IMR-90 (cell line): ENCODE data around the gene SAMD9. TPM values are rescaled to one million over a fixed set of nuclear protein-coding genes. Genes with fewer than 3 reads are reported as not detected.

ENCODE experiments used
- ATAC-seq: fragments of 200-7000 bp; cut with Tn5 transposase; 2 replicates; pipeline ENCODE4 v1.9.1; 2020; ENCODE audit warnings: low read depth, mild to moderate bottlenecking, moderate library complexity
- BruUV-seq: library from RNA; stranded (reverse); fragments of 400-500 nt; replicated peaks from 2 replicates; lab custom pipeline; 2021; lab: Mats Ljungman, UMichigan
- CTCF ChIA-PET: fragments of 300-600 bp; formaldehyde crosslinking; extraction: SDS; loops from one replicate; lab custom pipeline; 2021; ENCODE audit warnings: antibody characterized with exemption; lab: Yijun Ruan, JAX
- POLR2A ChIA-PET: fragments of 300-600 bp; sonication (Branson Sonifier 250); formaldehyde crosslinking; loops from one replicate; lab custom pipeline; 2022; ENCODE audit warnings: antibody characterized with exemption; ENCODE audit not compliant: unreplicated experiment; lab: Charles Lee
- DNase-seq: peaks from one replicate; pipeline ENCODE4 v3.0.0; 2013
- H2AFZ ChIP-seq: replicated peaks from 2 replicates; pipeline ENCODE3; 2013; ENCODE audit warnings: low read length, mild to moderate bottlenecking; ENCODE audit not compliant: poor library complexity
- H2AK5ac ChIP-seq: 2 replicates; pipeline ENCODE4 v1.6.1; 2013; ENCODE audit warnings: low read depth, low read length, inconsistent platforms
- H2AK9ac ChIP-seq: replicated peaks from 2 replicates; pipeline ENCODE3; 2013; ENCODE audit warnings: mild to moderate bottlenecking, low read depth, low read length, moderate library complexity; ENCODE audit not compliant: poor library complexity
- H2BK120ac ChIP-seq: 2 replicates; pipeline ENCODE4 v1.6.1; 2013; ENCODE audit warnings: low read depth, low read length, inconsistent platforms
- H2BK15ac ChIP-seq: 3 replicates; pipeline ENCODE4 v1.6.1; 2013; ENCODE audit warnings: low read depth, low read length, inconsistent platforms
- H2BK20ac ChIP-seq: 2 replicates; pipeline ENCODE4 v1.6.1; 2013; ENCODE audit warnings: low read depth, mild to moderate bottlenecking, inconsistent platforms, low read length, moderate library complexity
- H2BK5ac ChIP-seq: 2 replicates; pipeline ENCODE4 v1.6.1; 2013; ENCODE audit warnings: mild to moderate bottlenecking, low read depth, low read length, inconsistent platforms; ENCODE audit not compliant: poor library complexity, severe bottlenecking
- H3K14ac ChIP-seq: replicated peaks from 2 replicates; pipeline ENCODE4 v1.6.1; 2013; ENCODE audit warnings: low read depth, low read length, inconsistent platforms
- H3K18ac ChIP-seq: 2 replicates; pipeline ENCODE4 v1.6.1; 2013; ENCODE audit warnings: low read depth, low read length, control low read depth
- H3K23ac ChIP-seq: 2 replicates; pipeline ENCODE4 v1.6.1; 2013; ENCODE audit warnings: low read depth, low read length, inconsistent platforms
- H3K27ac ChIP-seq: 2 replicates; pipeline ENCODE4 v1.5.1; 2013; ENCODE audit warnings: mild to moderate bottlenecking, control low read depth, low read length; ENCODE audit not compliant: insufficient read depth
- H3K27me3 ChIP-seq: 2 replicates; pipeline ENCODE4 v1.6.1; 2013; ENCODE audit warnings: low read length; ENCODE audit not compliant: control insufficient read depth, insufficient read depth
- H3K36me3 ChIP-seq: 2 replicates; pipeline ENCODE4 v1.6.1; 2013; ENCODE audit warnings: low read length, mixed read lengths; ENCODE audit not compliant: control insufficient read depth, insufficient read depth
- H3K4ac ChIP-seq: 2 replicates; pipeline ENCODE4 v1.6.1; 2013; ENCODE audit warnings: low read depth, low read length, inconsistent platforms
- H3K4me1 ChIP-seq: 2 replicates; pipeline ENCODE4 v1.6.1; 2013; ENCODE audit warnings: low read length, mixed read lengths; ENCODE audit not compliant: control insufficient read depth, insufficient read depth
- H3K4me2 ChIP-seq: 2 replicates; pipeline ENCODE4 v1.6.1; 2013; ENCODE audit warnings: low read depth, mild to moderate bottlenecking, control low read depth, low read length, moderate library complexity
- H3K4me3 ChIP-seq: 2 replicates; pipeline ENCODE4 v1.5.1; 2013; ENCODE audit warnings: low read depth, mild to moderate bottlenecking, control low read depth, low read length, moderate library complexity; ENCODE audit not compliant: insufficient read depth
- H3K56ac ChIP-seq: 2 replicates; pipeline ENCODE4 v1.6.1; 2013; ENCODE audit warnings: low read length, inconsistent platforms; ENCODE audit not compliant: insufficient read depth; ENCODE audit errors: extremely low read depth
- H3K79me1 ChIP-seq, 2 experiments: 2 replicates each; pipeline ENCODE4 v1.6.1; 2013; ENCODE audit warnings: low read length in 2 of 2, inconsistent platforms in 1 of 2, low read depth in 1 of 2
- H3K9ac ChIP-seq: 2 replicates; pipeline ENCODE4 v1.6.1; 2013; ENCODE audit warnings: low read depth, low read length, control low read depth
- H3K9me1 ChIP-seq: 2 replicates; pipeline ENCODE4 v1.6.1; 2013; ENCODE audit warnings: low read length, inconsistent platforms; ENCODE audit not compliant: insufficient read depth
- H3K9me3 ChIP-seq: 2 replicates; pipeline ENCODE4 v1.6.1; 2013; ENCODE audit warnings: low read length; ENCODE audit not compliant: control insufficient read depth, insufficient read depth
- H4K20me1 ChIP-seq: 2 replicates; pipeline ENCODE4 v1.6.1; 2013; ENCODE audit warnings: low read length, inconsistent platforms; ENCODE audit not compliant: insufficient read depth
- H4K5ac ChIP-seq: 2 replicates; pipeline ENCODE4 v1.6.1; 2013; ENCODE audit warnings: mild to moderate bottlenecking, low read depth, low read length, control low read depth
- H4K8ac ChIP-seq, 2 experiments: 2 replicates each; pipeline ENCODE4 v1.6.1; 2013; ENCODE audit warnings: low read depth in 2 of 2, low read length in 2 of 2, control low read depth in 1 of 2, inconsistent platforms in 1 of 2
- H4K91ac ChIP-seq: 2 replicates; pipeline ENCODE4 v1.6.1; 2013; ENCODE audit warnings: low read depth, low read length, inconsistent platforms; ENCODE audit not compliant: insufficient read depth
- BHLHE40 ChIP-seq: fragments of 150-350 bp; IDR thresholded peaks from 2 replicates; pipeline ENCODE4 v1.6.1; 2016; ENCODE audit warnings: mild to moderate bottlenecking, low read depth, low read length
- CEBPB ChIP-seq: IDR thresholded peaks from 2 replicates; pipeline ENCODE4 v1.6.1; 2012; ENCODE audit warnings: low read depth, low read length, improper control_type of control experiment
- CHD1 ChIP-seq: IDR thresholded peaks from 2 replicates; pipeline ENCODE4 v1.6.1; 2012; ENCODE audit warnings: low read depth, low read length, improper control_type of control experiment
- MXI1 ChIP-seq: IDR thresholded peaks from 2 replicates; pipeline ENCODE4 v1.6.1; 2012; ENCODE audit warnings: low read depth, mild to moderate bottlenecking, low read length, moderate library complexity, borderline replicate concordance
- NFE2L2 ChIP-seq: fragments of 150-350 bp; IDR thresholded peaks from 2 replicates; pipeline ENCODE4 v1.6.1; 2016; ENCODE audit warnings: low read depth, mild to moderate bottlenecking, low read length
- POLR2A ChIP-seq: IDR thresholded peaks from 2 replicates; pipeline ENCODE4 v1.6.1; 2012; ENCODE audit warnings: mild to moderate bottlenecking, low read depth, low read length
- RCOR1 ChIP-seq: IDR thresholded peaks from 2 replicates; pipeline ENCODE4 v1.6.1; 2012; ENCODE audit warnings: mild to moderate bottlenecking, low read length, improper control_type of control experiment; ENCODE audit not compliant: insufficient replicate concordance
- RFX5 ChIP-seq: IDR thresholded peaks from 2 replicates; pipeline ENCODE4 v1.8.0; 2012; ENCODE audit warnings: low read depth, mild to moderate bottlenecking, low read length, moderate library complexity
- SMC3 ChIP-seq: fragments of 150-350 bp; IDR thresholded peaks from 2 replicates; pipeline ENCODE4 v1.6.1; 2016; ENCODE audit warnings: low read depth, mild to moderate bottlenecking, antibody characterized with exemption, low read length, moderate library complexity
- WGBS, 2 experiments: methylation state at CpG; one replicate each; pipeline versions ENCODE4 v1.1.5 to v1.1.7; 2013; ENCODE audit warnings: missing lambda C conversion rate in 2 of 2; ENCODE audit not compliant: insufficient read length in 1 of 2; ENCODE audit errors: extremely low coverage in 2 of 2; 5-methylcytosine and 5-hydroxymethylcytosine counted together
- dilution Hi-C: fragments of 300-500 bp; cut with HindIII; formaldehyde crosslinking; loops from one replicate; pipeline ENCODE4 v1.14.3; 2018; ENCODE audit warnings: low sequenced_read_pairs; ENCODE audit not compliant: unreplicated experiment
- in situ Hi-C: fragments of 300-500 bp; cut with MboI; formaldehyde crosslinking; loops from 3 replicates; pipeline ENCODE4 v1.14.3; 2019; ENCODE audit warnings: low sequenced_read_pairs, inconsistent platforms, mixed read lengths
- intact Hi-C: fragments of 100-400 bp; cut with micrococcal nuclease; formaldehyde crosslinking; loops from 2 replicates; pipeline ENCODE4 v1.10.0; 2022
- polyA plus RNA-seq, 3 experiments: library from polyadenylated mRNA; depleted of rRNA; stranded (reverse); fragments of >200 nt; gene quantifications; 2 replicates each; pipeline ENCODE4 v1.2.3, GENCODE V29; 2012; ENCODE audit warnings: low replicate concordance in 1 of 3
- total RNA-seq: library from RNA; depleted of rRNA; stranded (reverse); fragments of >200 nt; gene quantifications from 2 replicates; pipeline ENCODE4 v1.2.3, GENCODE V29; 2012
- TF ChIP-seq, protein P1 (sequence below): fragments of 150-350 bp; IDR thresholded peaks from 2 replicates; pipeline ENCODE4 v1.6.1; 2016; ENCODE audit warnings: low read depth, mild to moderate bottlenecking, low read length, moderate library complexity, borderline replicate concordance

SAMD9 gene
- total and polyA plus RNA-seq, 2 of the 4 experiments (the other 2 are of a cell fraction) = 1.9 to 9.5 TPM

DNA sequence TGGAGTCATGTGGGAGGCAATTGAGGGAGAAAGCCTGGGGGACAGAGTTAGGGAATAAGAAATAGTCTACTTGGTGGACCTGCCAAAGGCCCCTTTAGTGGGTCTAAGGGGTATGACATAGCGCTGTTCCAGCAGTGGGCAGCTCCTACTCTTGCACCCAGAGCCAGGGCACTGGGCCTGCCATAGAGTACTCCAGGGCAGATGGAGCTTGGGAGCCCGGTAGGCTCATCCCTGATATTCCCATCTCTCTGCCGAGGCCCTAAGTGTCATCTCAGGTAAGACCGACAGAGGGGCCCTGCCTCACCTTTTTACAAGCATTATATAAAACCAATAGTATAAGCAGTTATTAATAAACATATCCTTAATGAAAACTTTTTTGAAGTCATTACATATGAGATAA lies 20.8 kb upstream of the SAMD9 start:
- no peak overlapping the region for H2BK5ac ChIP-seq
- H4K91ac ChIP-seq = no peak overlapping the region
- no CpG with 5 or more reads among the region's 4 CpGs for WGBS, 2 experiments
- no peak overlapping the region for H2BK120ac ChIP-seq
- H3K9me1 ChIP-seq = no peaks in the 10 kb centered on the region
- no peak overlapping the region for H4K5ac ChIP-seq
- intact Hi-C loops (no loop called here), dilution Hi-C loops (no loop called here), in situ Hi-C loops (no loop called here)
- no peak overlapping the region for H3K23ac ChIP-seq
- no peaks in the 10 kb centered on the region for H3K36me3 ChIP-seq
- H2BK15ac ChIP-seq = no peak overlapping the region
- no peak overlapping the region for H4K8ac ChIP-seq
- no TSS peak for BruUV-seq
- H3K4me2 ChIP-seq = no peak overlapping the region
- H3K4ac ChIP-seq = no peak overlapping the region
- no peak overlapping the region for H3K27ac ChIP-seq
- H3K9me3 ChIP-seq = no peaks in the 10 kb centered on the region; the same call in 1 of the 2 replicates
- no peak overlapping the region for H2AFZ ChIP-seq
- ChIA-PET POLR2A (no interaction called here), CTCF (no interaction called here)
- H3K14ac ChIP-seq = no peak overlapping the region
- H3K18ac ChIP-seq = no peak overlapping the region
- ATAC-seq (no peak), DNase-seq (no peak)
- no peaks in the 10 kb centered on the region for H3K4me1 ChIP-seq
- H2AK9ac ChIP-seq = no peak overlapping the region
- no peak overlapping the region for H3K9ac ChIP-seq
- H3K79me1 ChIP-seq = no peaks in the 10 kb centered on the region
- H3K27me3 ChIP-seq = no peaks in the 10 kb centered on the region
- no peak overlapping the region for H2AK5ac ChIP-seq
- TF ChIP-seq SMC3 (no peak), RFX5 (no peak), MXI1 (no peak), POLR2A (no peak), CHD1 (no peak), BHLHE40 (no peak), NFE2L2 (no peak), CEBPB (no peak), RCOR1 (no peak)
- TF ChIP-seq, protein P1, sequence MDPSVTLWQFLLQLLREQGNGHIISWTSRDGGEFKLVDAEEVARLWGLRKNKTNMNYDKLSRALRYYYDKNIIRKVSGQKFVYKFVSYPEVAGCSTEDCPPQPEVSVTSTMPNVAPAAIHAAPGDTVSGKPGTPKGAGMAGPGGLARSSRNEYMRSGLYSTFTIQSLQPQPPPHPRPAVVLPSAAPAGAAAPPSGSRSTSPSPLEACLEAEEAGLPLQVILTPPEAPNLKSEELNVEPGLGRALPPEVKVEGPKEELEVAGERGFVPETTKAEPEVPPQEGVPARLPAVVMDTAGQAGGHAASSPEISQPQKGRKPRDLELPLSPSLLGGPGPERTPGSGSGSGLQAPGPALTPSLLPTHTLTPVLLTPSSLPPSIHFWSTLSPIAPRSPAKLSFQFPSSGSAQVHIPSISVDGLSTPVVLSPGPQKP = no peak
- H4K20me1 ChIP-seq = no peaks in the 10 kb centered on the region
- H3K56ac ChIP-seq = no peak overlapping the region
- no peak overlapping the region for H2BK20ac ChIP-seq
- no peak overlapping the region for H3K4me3 ChIP-seq
